H9 (cell line): ENCODE results near the gene MSTO1. TPM values are rescaled to one million over a fixed set of nuclear protein-coding genes. Genes with fewer than 3 reads are reported as not detected.
A peak's percentile ranks its signal among the peaks of the same experiment; 100 is the strongest.

Source experiments
- DNase-seq: peaks from one replicate; pipeline ENCODE4 v3.0.0-alpha.2; 2017
- H2AFZ ChIP-seq: one replicate; pipeline ENCODE4 v1.6.1; 2013; ENCODE audit warnings: mild to moderate bottlenecking, low read length, control low read depth, moderate library complexity
- H2AK5ac ChIP-seq: 2 replicates; pipeline ENCODE4 v1.6.1; 2013; ENCODE audit warnings: low read length, control low read depth, mixed read lengths; ENCODE audit not compliant: insufficient read length
- H2BK120ac ChIP-seq: one replicate; pipeline ENCODE4 v1.6.1; 2013; ENCODE audit warnings: low read depth, mild to moderate bottlenecking, low read length, control low read depth, inconsistent platforms; ENCODE audit not compliant: poor library complexity, severe bottlenecking
- H2BK12ac ChIP-seq: 2 replicates; pipeline ENCODE4 v1.6.1; 2013; ENCODE audit warnings: low read length, control low read depth, mixed read lengths, low read depth; ENCODE audit not compliant: insufficient read length
- H2BK15ac ChIP-seq: 2 replicates; pipeline ENCODE4 v1.6.1; 2013; ENCODE audit warnings: low read depth, low read length, control low read depth
- H2BK20ac ChIP-seq: one replicate; pipeline ENCODE4 v1.6.1; 2013; ENCODE audit warnings: low read depth, mild to moderate bottlenecking, low read length, control low read depth, inconsistent platforms; ENCODE audit not compliant: poor library complexity, severe bottlenecking
- H2BK5ac ChIP-seq: 2 replicates; pipeline ENCODE4 v1.6.1; 2013; ENCODE audit warnings: low read length, control low read depth, mixed read lengths; ENCODE audit not compliant: insufficient read length
- H3K14ac ChIP-seq: 2 replicates; pipeline ENCODE4 v1.6.1; 2013; ENCODE audit warnings: low read length, control low read depth; ENCODE audit not compliant: insufficient read depth
- H3K18ac ChIP-seq: 2 replicates; pipeline ENCODE4 v1.6.1; 2013; ENCODE audit warnings: low read depth, mild to moderate bottlenecking, mixed read lengths, low read length, control low read depth; ENCODE audit not compliant: insufficient read length
- H3K23ac ChIP-seq: 2 replicates; pipeline ENCODE4 v1.6.1; 2013; ENCODE audit warnings: low read length, control low read depth, mixed read lengths, low read depth; ENCODE audit not compliant: insufficient read length
- H3K23me2 ChIP-seq: 2 replicates; pipeline ENCODE4 v1.6.1; 2013; ENCODE audit warnings: low read depth, mild to moderate bottlenecking, mixed read lengths, low read length, control low read depth; ENCODE audit not compliant: insufficient read length, poor library complexity, severe bottlenecking
- H3K27ac ChIP-seq: 2 replicates; pipeline ENCODE4 v1.5.1; 2013; ENCODE audit warnings: low read length, control low read depth, mixed read lengths, low read depth; ENCODE audit not compliant: insufficient read length
- H3K27me3 ChIP-seq: 2 replicates; pipeline ENCODE4 v1.6.1; 2013; ENCODE audit warnings: low read length, control low read depth, inconsistent platforms; ENCODE audit not compliant: insufficient read depth
- H3K4ac ChIP-seq: 2 replicates; pipeline ENCODE4 v1.6.1; 2013; ENCODE audit warnings: low read depth, mild to moderate bottlenecking, control low read depth, inconsistent platforms, low read length, moderate library complexity
- H3K4me1 ChIP-seq: 2 replicates; pipeline ENCODE4 v1.6.1; 2013; ENCODE audit warnings: low read length, control low read depth, inconsistent platforms; ENCODE audit not compliant: insufficient read depth
- H3K4me2 ChIP-seq: 2 replicates; pipeline ENCODE4 v1.6.1; 2013; ENCODE audit warnings: low read length, control low read depth, mixed read lengths; ENCODE audit not compliant: insufficient read length, insufficient read depth
- H3K56ac ChIP-seq: 2 replicates; pipeline ENCODE4 v1.6.1; 2013; ENCODE audit warnings: low read depth, mild to moderate bottlenecking, mixed read lengths, low read length, control low read depth; ENCODE audit not compliant: insufficient read length
- H3K79me1 ChIP-seq: 2 replicates; pipeline ENCODE4 v1.6.1; 2013; ENCODE audit warnings: low read depth, mild to moderate bottlenecking, moderate library complexity, low read length, control low read depth, inconsistent platforms; ENCODE audit not compliant: insufficient read depth, poor library complexity, severe bottlenecking
- H3K79me2 ChIP-seq: 2 replicates; pipeline ENCODE4 v1.6.1; 2013; ENCODE audit warnings: low read length, control low read depth, inconsistent platforms; ENCODE audit not compliant: insufficient read depth
- H3K9ac ChIP-seq: 2 replicates; pipeline ENCODE4 v1.6.1; 2013; ENCODE audit warnings: low read length, control low read depth, mixed read lengths; ENCODE audit not compliant: insufficient read length; ENCODE audit errors: extremely low read depth
- H3K9me3 ChIP-seq: one replicate; pipeline ENCODE4 v1.6.1; 2013; ENCODE audit warnings: low read depth, low read length, inconsistent platforms; ENCODE audit not compliant: control insufficient read depth
- H3T11ph ChIP-seq: one replicate; pipeline ENCODE4 v1.6.1; 2013; ENCODE audit warnings: mild to moderate bottlenecking, low read length, control low read depth, inconsistent platforms
- H4K20me1 ChIP-seq: one replicate; pipeline ENCODE4 v1.6.1; 2013; ENCODE audit not compliant: control insufficient read depth, insufficient read length, insufficient read depth
- H4K5ac ChIP-seq: 2 replicates; pipeline ENCODE4 v1.6.1; 2013; ENCODE audit warnings: low read depth, mild to moderate bottlenecking, mixed read lengths, low read length, control low read depth; ENCODE audit not compliant: insufficient read length
- H4K8ac ChIP-seq: replicated peaks from 2 replicates; pipeline ENCODE4 v1.6.1; 2013; ENCODE audit warnings: low read length, control low read depth, mixed read lengths, low read depth; ENCODE audit not compliant: insufficient read length
- H4K91ac ChIP-seq: 2 replicates; pipeline ENCODE4 v1.6.1; 2013; ENCODE audit warnings: low read depth, mild to moderate bottlenecking, moderate library complexity, mixed read lengths, low read length, control low read depth; ENCODE audit not compliant: insufficient read length
- H3K27ac Mint-ChIP-seq, 3 experiments: 2 replicates in 2 of 3; 3 replicates in 1 of 3; pipeline ENCODE4 v1.8.0; 2020 to 2021; ENCODE audit warnings: mixed read lengths in 3 of 3, mild to moderate bottlenecking in 1 of 3, moderate library complexity in 1 of 3
- H3K27me3 Mint-ChIP-seq: 2 replicates; pipeline ENCODE4 v1.8.0; 2021; ENCODE audit warnings: low read depth, mild to moderate bottlenecking, moderate library complexity, mixed read lengths
- H3K36me3 Mint-ChIP-seq, 3 experiments: 2 replicates in 2 of 3; 3 replicates in 1 of 3; pipeline ENCODE4 v1.8.0; 2020 to 2021; ENCODE audit warnings: low read depth in 3 of 3, mixed read lengths in 3 of 3; ENCODE audit not compliant: insufficient read depth in 1 of 3
- H3K4me1 Mint-ChIP-seq, 2 experiments: 2 replicates each; pipeline ENCODE4 v1.8.0; 2020; ENCODE audit warnings: mixed read lengths in 2 of 2
- H3K4me3 Mint-ChIP-seq, 2 experiments: 2 replicates in 1 of 2; 3 replicates in 1 of 2; pipeline ENCODE4 v1.8.0; 2020 to 2021; ENCODE audit warnings: mild to moderate bottlenecking in 2 of 2, mixed read lengths in 2 of 2, moderate library complexity in 1 of 2
- H3K9me3 Mint-ChIP-seq, 2 experiments: 2 replicates in 1 of 2; 3 replicates in 1 of 2; pipeline ENCODE4 v1.8.0; 2020; ENCODE audit warnings: mild to moderate bottlenecking in 2 of 2, mixed read lengths in 2 of 2, moderate library complexity in 1 of 2
- WGBS: extraction: QIAGEN DNeasy Blood & Tissue Kit; methylation state at CpG from one replicate; pipeline ENCODE4 v1.1.7; 2013; ENCODE audit warnings: missing lambda C conversion rate, low lambda C conversion rate, mixed read lengths; ENCODE audit not compliant: insufficient read length; ENCODE audit errors: extremely low coverage; 5-methylcytosine and 5-hydroxymethylcytosine counted together
- total RNA-seq: library from RNA; stranded (reverse); gene quantifications from 2 replicates; pipeline ENCODE4 v1.2.1, GENCODE V29; 2021
- TF ChIP-seq, protein P1 (sequence below): fragments of 200-600 bp; sonication (generic); conservative IDR thresholded peaks from 3 replicates; pipeline ENCODE4 v1.8.0; 2021; ENCODE audit warnings: antibody characterized with exemption, mild to moderate bottlenecking

MSTO1 gene
- total RNA-seq, 1 experiment from 2014 or later = 96.2 TPM

DNA sequence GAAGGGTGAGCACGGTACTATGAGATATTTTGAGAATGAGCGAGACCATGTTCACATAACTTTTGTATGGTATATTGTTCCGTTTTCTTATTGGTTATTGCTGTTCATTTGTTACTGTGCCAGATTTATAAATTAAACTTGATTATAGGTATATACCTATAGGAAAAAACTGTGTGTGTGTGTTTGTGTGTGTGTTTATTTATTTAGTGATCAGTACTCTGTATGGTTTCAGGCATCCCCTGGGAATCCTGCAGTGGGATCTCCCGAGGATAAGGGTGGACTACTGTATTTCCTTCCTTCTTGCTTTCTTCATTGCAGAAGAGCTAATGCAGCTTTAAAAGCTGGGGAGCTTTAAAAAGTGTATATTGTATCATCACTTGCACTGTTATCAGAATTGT is 39.4 kb upstream of the MSTO1 start:
- no peak overlapping the region for H2AK5ac ChIP-seq
- DNase-seq = no peak
- H4K5ac ChIP-seq = no peak overlapping the region
- H4K20me1 ChIP-seq = no peaks in the 10 kb centered on the region
- no peak overlapping the region for H2BK120ac ChIP-seq
- H3K23me2 ChIP-seq = no peaks in the 10 kb centered on the region
- no peak overlapping the region for H3K4me2 ChIP-seq
- H3K23ac ChIP-seq = no peak overlapping the region
- H2AFZ ChIP-seq = no peak overlapping the region
- H3K27ac ChIP-seq = no peak overlapping the region
- Mint-ChIP-seq H3K27ac (peak overlapping the region in 1 of 3 experiments; percentile 47; a peak in 3 of 7 replicates), H3K4me3 (no peak overlapping the region), H3K36me3 (peaks cover 0 to 37% (median 23%) of the 10 kb centered on the region in 3 experiments; a peak in 6 of 7 replicates), H3K27me3 (no peaks in the 10 kb centered on the region), H3K4me1 (no peaks in the 10 kb centered on the region), H3K9me3 (no peaks in the 10 kb centered on the region)
- no peak overlapping the region for H4K91ac ChIP-seq
- no peak overlapping the region for H3K4ac ChIP-seq
- no peak overlapping the region for H2BK12ac ChIP-seq
- H3K9ac ChIP-seq = no peak overlapping the region
- H2BK15ac ChIP-seq = no peak overlapping the region
- no peaks in the 10 kb centered on the region for H3K4me1 ChIP-seq
- peaks cover 15% of the 10 kb centered on the region for H3K79me1 ChIP-seq
- no peak overlapping the region for H4K8ac ChIP-seq
- no peaks in the 10 kb centered on the region for H3K9me3 ChIP-seq
- H2BK20ac ChIP-seq = no peak overlapping the region
- H3K79me2 ChIP-seq = peaks cover 4% of the 10 kb centered on the region; the same call in 1 of the 2 replicates
- WGBS = no CpG with 5 or more reads among the region's 4 CpGs
- no peaks in the 10 kb centered on the region for H3K27me3 ChIP-seq
- no peak overlapping the region for H3T11ph ChIP-seq
- no peak overlapping the region for H3K18ac ChIP-seq
- TF ChIP-seq, protein P1, sequence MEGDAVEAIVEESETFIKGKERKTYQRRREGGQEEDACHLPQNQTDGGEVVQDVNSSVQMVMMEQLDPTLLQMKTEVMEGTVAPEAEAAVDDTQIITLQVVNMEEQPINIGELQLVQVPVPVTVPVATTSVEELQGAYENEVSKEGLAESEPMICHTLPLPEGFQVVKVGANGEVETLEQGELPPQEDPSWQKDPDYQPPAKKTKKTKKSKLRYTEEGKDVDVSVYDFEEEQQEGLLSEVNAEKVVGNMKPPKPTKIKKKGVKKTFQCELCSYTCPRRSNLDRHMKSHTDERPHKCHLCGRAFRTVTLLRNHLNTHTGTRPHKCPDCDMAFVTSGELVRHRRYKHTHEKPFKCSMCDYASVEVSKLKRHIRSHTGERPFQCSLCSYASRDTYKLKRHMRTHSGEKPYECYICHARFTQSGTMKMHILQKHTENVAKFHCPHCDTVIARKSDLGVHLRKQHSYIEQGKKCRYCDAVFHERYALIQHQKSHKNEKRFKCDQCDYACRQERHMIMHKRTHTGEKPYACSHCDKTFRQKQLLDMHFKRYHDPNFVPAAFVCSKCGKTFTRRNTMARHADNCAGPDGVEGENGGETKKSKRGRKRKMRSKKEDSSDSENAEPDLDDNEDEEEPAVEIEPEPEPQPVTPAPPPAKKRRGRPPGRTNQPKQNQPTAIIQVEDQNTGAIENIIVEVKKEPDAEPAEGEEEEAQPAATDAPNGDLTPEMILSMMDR = no peak
- no peak overlapping the region for H3K14ac ChIP-seq
- no peak overlapping the region for H2BK5ac ChIP-seq
- no peak overlapping the region for H3K56ac ChIP-seq
